ENCODE measurements around the gene MIEN1. TPM values are rescaled to one million over a fixed set of nuclear protein-coding genes. Genes with fewer than 3 reads are reported as not detected.

The MIEN1 gene
- total RNA-seq, 2 donors from 2014 or later: 36.9 to 41.8 TPM

GRCh38 chr17:39683295-39683939 is 46.9 kb downstream of the MIEN1 start:
- ATAC-seq: no peak
- H3K4me3 Mint-ChIP-seq: no peak overlapping the region
- peaks cover 30% of the 10 kb centered on the region for H3K4me1 Mint-ChIP-seq
- no peaks in the 10 kb centered on the region for H3K27me3 Mint-ChIP-seq
- no peaks in the 10 kb centered on the region for H3K9me3 ChIP-seq (ENCODE audit: control insufficient read depth, low read length, poor library complexity, severe bottlenecking)
- no peak for DNase-seq
- H3K36me3 Mint-ChIP-seq (ENCODE audit: low read depth): peaks cover 12% of the 10 kb centered on the region
- H3K27ac Mint-ChIP-seq: no peak overlapping the region

GRCh38 chr17:39679521-39680192 is 50.7 kb downstream of the MIEN1 start:
- H3K9me3 ChIP-seq (ENCODE audit: control insufficient read depth, low read length, poor library complexity, severe bottlenecking): no peaks in the 10 kb centered on the region
- ATAC-seq (peak; percentile 84), DNase-seq (no peak)
- H3K36me3 Mint-ChIP-seq (ENCODE audit: low read depth): peaks cover 9% of the 10 kb centered on the region
- peak overlapping the region; percentile 73 for H3K4me3 Mint-ChIP-seq
- peaks cover 35% of the 10 kb centered on the region for H3K4me1 Mint-ChIP-seq
- H3K27me3 Mint-ChIP-seq: no peaks in the 10 kb centered on the region
- H3K27ac Mint-ChIP-seq: peak overlapping the region; percentile 98

Other genes starting within 250 kb of the MIEN1 start
- not detected for gene NEUROD2, start 122.6 kb downstream of the MIEN1 start, total RNA-seq
- gene PPP1R1B, start 103.6 kb downstream of the MIEN1 start, total RNA-seq: under 1 TPM; 0.22 to 0.42 TPM
- 10 to 100 TPM; 60.9 to 67.2 TPM for gene STARD3, start 93.4 kb downstream of the MIEN1 start, total RNA-seq
- 1 to 10 TPM; 1.5 to 3.1 TPM for gene TCAP, start 65.2 kb downstream of the MIEN1 start, total RNA-seq
- not detected for gene PNMT, start 62.1 kb downstream of the MIEN1 start, total RNA-seq
- 10 to 100 TPM; 28.8 to 31.3 TPM for gene PGAP3, start 42.5 kb downstream of the MIEN1 start, total RNA-seq
- gene ERBB2, start 30.5 kb downstream of the MIEN1 start, total RNA-seq: 1 to 10 TPM; 1.3 to 3.5 TPM
- not detected for gene GRB7, start 7.4 kb upstream of the MIEN1 start, total RNA-seq
- 100 to 1,000 TPM; 106 to 113 TPM for gene IKZF3, start 133.8 kb upstream of the MIEN1 start, total RNA-seq
- under 1 TPM in 1 of 2 donors, not detected in 1; 0.37 TPM for gene ZPBP2, start 137.7 kb upstream of the MIEN1 start, total RNA-seq
- gene GSDMB, start 188.1 kb upstream of the MIEN1 start, total RNA-seq: 10 to 100 TPM; 17.2 to 28.6 TPM
- 10 to 100 TPM; 76.0 to 88.9 TPM for gene ORMDL3, start 197.1 kb upstream of the MIEN1 start, total RNA-seq
- not detected for gene LRRC3C, start 197.2 kb upstream of the MIEN1 start, total RNA-seq
- under 1 TPM in 1 of 2 donors, not detected in 1; 0.26 TPM for gene GSDMA, start 232.5 kb upstream of the MIEN1 start, total RNA-seq

Measured in T-helper 17 cell (primary cell).